NCI-H82 treated with DMSO at 0.1 percent for 48 hours (cell line): Measurements from ENCODE around the gene ST14.

Source experiments
- DNase-seq: peaks from one replicate; lab custom pipeline; 2025; ENCODE audit not compliant: unreplicated experiment; lab: John Stamatoyannopoulos, UW

The ST14 gene

GRCh38 chr11:130159657-130160497, at the start of gene ST14:
Gene ST14, plus strand, starts transcription at chr11:130159782. Its CDS starts 198 bp downstream, at chr11:130159980.
- DNase-seq = no peak

- no peak for DNase-seq
These were observed 49.1 kb upstream of the ST14 start for GRCh38 chr11:130110339-130111108.

- no peak for DNase-seq
These were observed 47.3 kb upstream of the ST14 start for GRCh38 chr11:130112071-130112830.

- no peak for DNase-seq
These were observed 45.3 kb upstream of the ST14 start for GRCh38 chr11:130114281-130114680.

- no peak for DNase-seq
These were observed 44.9 kb upstream of the ST14 start for GRCh38 chr11:130114726-130115125.

GRCh38 chr11:130115218-130115617, 44.4 kb upstream of the ST14 start:
- DNase-seq = no peak

GRCh38 chr11:130118165-130118564, 41.4 kb upstream of the ST14 start:
- no peak for DNase-seq

- no peak for DNase-seq
These were observed 40.8 kb upstream of the ST14 start for GRCh38 chr11:130118636-130119387.

GRCh38 chr11:130120045-130120444, 39.5 kb upstream of the ST14 start:
- DNase-seq = no peak

- no peak for DNase-seq
These were observed 38.1 kb upstream of the ST14 start for GRCh38 chr11:130121445-130121978.

GRCh38 chr11:130122141-130122575, 37.4 kb upstream of the ST14 start:
- DNase-seq = no peak

GRCh38 chr11:130123414-130124040, 36.1 kb upstream of the ST14 start:
- no peak for DNase-seq

GRCh38 chr11:130124096-130124495, 35.5 kb upstream of the ST14 start:
- DNase-seq = no peak

GRCh38 chr11:130125638-130126037, 33.9 kb upstream of the ST14 start:
- no peak for DNase-seq

- no peak for DNase-seq
These were observed 33.1 kb upstream of the ST14 start for GRCh38 chr11:130126516-130126915.

- no peak for DNase-seq
These were observed 32.1 kb upstream of the ST14 start for GRCh38 chr11:130127509-130127908.

GRCh38 chr11:130128626-130129025, 31.0 kb upstream of the ST14 start:
- no peak for DNase-seq

- no peak for DNase-seq
These were observed 29.7 kb upstream of the ST14 start for GRCh38 chr11:130129922-130130321.

GRCh38 chr11:130131961-130132850, 27.4 kb upstream of the ST14 start:
- no peak for DNase-seq
